NB4 (cell line): Measurements from ENCODE around the gene NAGS.

Experiments
- TF ChIP-seq, protein P1 (sequence below): IDR thresholded peaks from one replicate; pipeline ENCODE4 v1.5.1; 2012; ENCODE audit warnings: low read depth, low read length
- TF ChIP-seq, protein P2 (sequence below): IDR thresholded peaks from 2 replicates; pipeline ENCODE4 v1.6.1; 2011; ENCODE audit warnings: low read depth, low read length

GRCh38 chr17:44001461-44001920 is 2.9 kb upstream of the NAGS start:
- TF ChIP-seq, protein P1, sequence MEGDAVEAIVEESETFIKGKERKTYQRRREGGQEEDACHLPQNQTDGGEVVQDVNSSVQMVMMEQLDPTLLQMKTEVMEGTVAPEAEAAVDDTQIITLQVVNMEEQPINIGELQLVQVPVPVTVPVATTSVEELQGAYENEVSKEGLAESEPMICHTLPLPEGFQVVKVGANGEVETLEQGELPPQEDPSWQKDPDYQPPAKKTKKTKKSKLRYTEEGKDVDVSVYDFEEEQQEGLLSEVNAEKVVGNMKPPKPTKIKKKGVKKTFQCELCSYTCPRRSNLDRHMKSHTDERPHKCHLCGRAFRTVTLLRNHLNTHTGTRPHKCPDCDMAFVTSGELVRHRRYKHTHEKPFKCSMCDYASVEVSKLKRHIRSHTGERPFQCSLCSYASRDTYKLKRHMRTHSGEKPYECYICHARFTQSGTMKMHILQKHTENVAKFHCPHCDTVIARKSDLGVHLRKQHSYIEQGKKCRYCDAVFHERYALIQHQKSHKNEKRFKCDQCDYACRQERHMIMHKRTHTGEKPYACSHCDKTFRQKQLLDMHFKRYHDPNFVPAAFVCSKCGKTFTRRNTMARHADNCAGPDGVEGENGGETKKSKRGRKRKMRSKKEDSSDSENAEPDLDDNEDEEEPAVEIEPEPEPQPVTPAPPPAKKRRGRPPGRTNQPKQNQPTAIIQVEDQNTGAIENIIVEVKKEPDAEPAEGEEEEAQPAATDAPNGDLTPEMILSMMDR = no peak
- TF ChIP-seq, protein P2, sequence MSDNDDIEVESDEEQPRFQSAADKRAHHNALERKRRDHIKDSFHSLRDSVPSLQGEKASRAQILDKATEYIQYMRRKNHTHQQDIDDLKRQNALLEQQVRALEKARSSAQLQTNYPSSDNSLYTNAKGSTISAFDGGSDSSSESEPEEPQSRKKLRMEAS = no peak
